Measurements from ENCODE around the gene PITPNM3.

PITPNM3 gene

DNA sequence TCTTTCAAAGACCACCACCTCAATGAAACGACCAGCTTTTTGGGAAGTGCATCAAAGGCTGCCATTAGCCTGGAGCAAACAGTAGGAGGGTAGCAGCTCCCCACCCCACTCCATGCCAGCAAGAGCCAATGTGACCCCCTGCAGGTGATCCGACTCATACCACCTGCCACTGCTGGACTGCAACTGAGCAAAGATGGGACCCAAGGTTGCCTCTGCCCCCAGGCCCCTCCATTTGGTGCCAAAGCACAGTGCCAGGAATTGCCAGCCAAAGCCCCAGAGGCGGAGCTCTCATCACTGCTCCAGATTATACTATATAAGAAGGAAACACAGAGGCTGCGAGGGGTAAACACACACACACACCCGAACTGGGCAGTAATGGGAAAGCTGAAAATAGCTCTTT, 8.3 kb downstream of the PITPNM3 start:
- no peak overlapping the region for H3K4me3 ChIP-seq (ENCODE audit: low read depth, low read length)
- DNase-seq (ENCODE audit: low read depth), result no peak
- TF ChIP-seq, protein P1, sequence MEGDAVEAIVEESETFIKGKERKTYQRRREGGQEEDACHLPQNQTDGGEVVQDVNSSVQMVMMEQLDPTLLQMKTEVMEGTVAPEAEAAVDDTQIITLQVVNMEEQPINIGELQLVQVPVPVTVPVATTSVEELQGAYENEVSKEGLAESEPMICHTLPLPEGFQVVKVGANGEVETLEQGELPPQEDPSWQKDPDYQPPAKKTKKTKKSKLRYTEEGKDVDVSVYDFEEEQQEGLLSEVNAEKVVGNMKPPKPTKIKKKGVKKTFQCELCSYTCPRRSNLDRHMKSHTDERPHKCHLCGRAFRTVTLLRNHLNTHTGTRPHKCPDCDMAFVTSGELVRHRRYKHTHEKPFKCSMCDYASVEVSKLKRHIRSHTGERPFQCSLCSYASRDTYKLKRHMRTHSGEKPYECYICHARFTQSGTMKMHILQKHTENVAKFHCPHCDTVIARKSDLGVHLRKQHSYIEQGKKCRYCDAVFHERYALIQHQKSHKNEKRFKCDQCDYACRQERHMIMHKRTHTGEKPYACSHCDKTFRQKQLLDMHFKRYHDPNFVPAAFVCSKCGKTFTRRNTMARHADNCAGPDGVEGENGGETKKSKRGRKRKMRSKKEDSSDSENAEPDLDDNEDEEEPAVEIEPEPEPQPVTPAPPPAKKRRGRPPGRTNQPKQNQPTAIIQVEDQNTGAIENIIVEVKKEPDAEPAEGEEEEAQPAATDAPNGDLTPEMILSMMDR (IDR thresholded peaks at IDR 0.05; ENCODE audit: low read depth, low read length, missing control alignments), result no peak
- in situ Hi-C loops (cut with HindIII; ENCODE audit: low sequenced_read_pairs), result no loop called here

DNA sequence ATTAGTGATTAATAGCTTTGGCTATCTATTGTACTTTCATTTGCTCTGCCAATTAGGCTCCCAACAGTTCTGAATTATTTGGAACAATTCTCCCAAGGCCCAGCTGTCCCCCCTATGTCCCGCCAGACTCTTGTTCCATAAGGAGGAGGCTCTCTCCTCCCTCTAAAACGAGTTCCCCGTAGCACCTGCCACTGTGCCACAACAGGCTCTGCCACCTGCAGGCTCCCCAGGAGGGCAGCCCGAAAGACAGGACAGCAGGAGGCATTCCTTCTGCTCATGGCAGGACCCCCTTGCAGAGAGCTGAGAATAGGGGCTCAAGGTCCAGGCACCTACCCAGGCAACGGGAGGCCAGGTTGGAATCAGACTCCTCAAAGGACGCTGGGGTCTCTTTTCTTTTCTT, 9.0 kb downstream of the PITPNM3 start:
- in situ Hi-C loops (cut with HindIII; ENCODE audit: low sequenced_read_pairs), result no loop called here
- no peak for DNase-seq (ENCODE audit: low read depth)
- no peak overlapping the region for H3K4me3 ChIP-seq (ENCODE audit: low read depth, low read length)
- TF ChIP-seq, protein P1 (IDR thresholded peaks at IDR 0.05; ENCODE audit: low read depth, low read length, missing control alignments), result no peak

DNA sequence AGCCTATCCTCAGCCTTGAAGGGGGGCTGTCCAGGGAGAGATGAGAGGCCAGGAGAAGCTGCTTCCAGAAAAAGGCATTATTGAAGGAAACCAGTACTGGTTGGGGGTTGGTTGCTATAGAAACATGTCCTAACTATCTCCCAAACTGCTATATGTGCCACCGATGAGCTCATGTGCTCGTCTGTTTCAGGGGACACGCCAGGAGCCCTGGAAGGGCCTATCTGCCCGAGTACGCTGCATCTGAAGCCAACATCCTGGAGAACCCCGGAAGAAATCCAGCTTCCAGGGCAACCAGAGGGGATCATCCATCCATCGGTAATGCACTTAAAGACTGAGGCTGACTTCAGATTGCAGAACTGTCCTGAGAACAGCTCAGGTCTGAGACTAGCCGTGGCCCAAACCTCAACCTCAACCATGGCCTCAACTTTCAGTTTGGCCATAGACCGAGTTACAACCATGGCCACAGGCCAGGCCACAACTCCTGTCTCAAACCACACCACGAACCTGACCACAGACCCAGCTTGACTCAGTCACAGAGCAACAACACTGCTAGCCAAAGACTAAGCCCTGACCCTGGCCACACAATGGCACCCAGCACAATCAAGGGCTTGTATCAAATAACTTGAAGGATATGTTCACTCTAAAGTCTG, 10.2 kb downstream of the PITPNM3 start:
- in situ Hi-C loops (cut with HindIII; ENCODE audit: low sequenced_read_pairs), result no loop called here
- TF ChIP-seq, protein P1 (IDR thresholded peaks at IDR 0.05; ENCODE audit: low read depth, low read length, missing control alignments), result no peak
- H3K4me3 ChIP-seq (ENCODE audit: low read depth, low read length), result no peak overlapping the region
- peak; percentile 84 for DNase-seq (ENCODE audit: low read depth)

DNA sequence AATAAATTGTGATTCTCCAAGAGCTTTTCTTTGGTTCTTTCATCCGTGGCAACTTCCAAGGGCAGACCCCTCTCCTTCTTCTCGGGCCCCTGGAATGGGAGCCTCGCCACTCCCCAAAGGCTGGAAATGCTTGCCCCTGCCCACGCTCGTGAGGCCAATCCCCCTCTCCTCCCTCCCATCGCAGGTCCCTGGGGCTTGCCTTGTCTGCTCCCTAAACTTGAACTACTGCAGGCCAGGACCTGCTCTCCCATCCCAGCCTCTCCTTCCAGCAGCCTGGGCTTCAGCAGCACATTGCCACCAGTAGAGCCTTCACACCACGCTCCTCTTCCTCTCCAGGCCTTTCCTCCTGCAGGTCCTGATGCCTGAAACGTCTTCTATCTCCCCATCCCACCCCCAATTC, 11.1 kb downstream of the PITPNM3 start:
- no peak for DNase-seq (ENCODE audit: low read depth)
- H3K4me3 ChIP-seq (ENCODE audit: low read depth, low read length), result no peak overlapping the region
- TF ChIP-seq, protein P1 (IDR thresholded peaks at IDR 0.05; ENCODE audit: low read depth, low read length, missing control alignments), result no peak
- in situ Hi-C loops (cut with HindIII; ENCODE audit: low sequenced_read_pairs), result no loop called here

DNA sequence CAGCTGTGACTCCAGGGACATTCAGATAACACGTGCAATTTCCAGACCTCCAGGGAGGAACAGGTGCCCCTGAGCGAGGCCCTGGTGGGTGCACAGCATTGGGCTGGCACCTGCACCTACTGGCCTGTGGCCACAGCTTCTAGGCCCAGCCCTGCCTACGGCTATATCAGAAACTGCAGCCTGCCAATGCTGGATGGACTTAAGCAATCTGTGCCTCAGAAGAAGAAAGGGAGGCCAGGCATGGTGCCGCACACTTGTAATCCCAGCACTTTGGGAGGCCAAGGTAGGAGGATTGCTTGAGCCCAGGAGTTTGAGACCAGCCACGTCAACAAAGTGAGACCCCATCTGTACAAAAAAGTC, 12.4 kb downstream of the PITPNM3 start:
- TF ChIP-seq, protein P1 (IDR thresholded peaks at IDR 0.05; ENCODE audit: low read depth, low read length, missing control alignments), result no peak
- no peak for DNase-seq (ENCODE audit: low read depth)
- in situ Hi-C loops (cut with HindIII; ENCODE audit: low sequenced_read_pairs), result no loop called here

DNA sequence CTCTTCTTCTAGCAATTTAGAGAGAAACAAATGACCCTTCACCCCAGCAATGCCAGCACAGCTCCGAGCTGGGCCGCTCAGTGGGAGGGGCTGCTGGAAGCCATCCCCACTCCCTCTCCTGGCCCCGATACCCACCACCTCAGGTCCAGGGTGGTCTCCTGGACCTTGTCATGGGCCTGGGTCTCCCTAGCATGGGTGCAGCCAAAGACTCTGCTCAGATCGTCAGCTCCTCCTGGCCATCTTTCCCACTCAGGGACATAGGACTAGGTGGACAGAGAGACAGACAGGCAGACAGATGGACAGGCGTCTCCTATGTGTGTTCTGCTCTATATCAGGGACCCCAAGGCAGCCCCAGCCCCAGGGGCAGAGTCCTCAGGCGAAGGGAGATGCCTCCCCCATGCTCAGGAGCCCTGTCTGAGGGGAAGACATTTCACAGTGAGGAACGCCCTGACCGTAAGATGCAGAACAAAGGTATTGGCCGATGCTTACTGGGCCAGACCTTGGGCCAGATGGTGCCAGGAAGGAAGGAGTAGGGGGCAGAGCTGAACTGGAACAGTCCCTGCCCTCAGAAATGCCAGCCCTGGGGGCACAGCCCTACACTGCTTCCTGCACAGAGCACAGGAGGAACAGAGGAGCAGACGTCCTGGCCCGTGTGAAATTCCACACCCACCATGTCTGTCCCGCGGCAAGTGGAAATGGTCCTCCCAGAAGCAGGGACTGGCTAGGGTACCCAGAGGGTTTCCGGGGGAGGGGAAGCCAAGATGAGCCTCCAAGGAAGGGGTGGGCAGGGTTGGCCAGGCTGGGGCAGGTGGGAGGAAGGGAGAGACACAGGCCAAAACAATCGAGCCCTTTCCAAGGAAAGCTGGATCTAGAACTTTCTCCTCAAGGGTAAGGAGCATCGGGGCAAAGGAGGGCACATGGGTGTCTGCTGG, 13.0 kb downstream of the PITPNM3 start:
- TF ChIP-seq, protein P1 (IDR thresholded peaks at IDR 0.05; ENCODE audit: low read depth, low read length, missing control alignments), result no peak
- in situ Hi-C loops (cut with HindIII; ENCODE audit: low sequenced_read_pairs), result no loop called here
- no peak overlapping the region for H3K4me3 ChIP-seq (ENCODE audit: low read depth, low read length)
- no peak for DNase-seq (ENCODE audit: low read depth)

More for the DNA sequence above, 12.4 kb downstream of the PITPNM3 start:
- H3K4me3 ChIP-seq (ENCODE audit: low read depth, low read length), result no peak overlapping the region
